ENCODE results near the gene CCDC88A. TPM values are rescaled to one million over a fixed set of nuclear protein-coding genes. Genes with fewer than 3 reads are reported as not detected.

The CCDC88A gene, protein sequence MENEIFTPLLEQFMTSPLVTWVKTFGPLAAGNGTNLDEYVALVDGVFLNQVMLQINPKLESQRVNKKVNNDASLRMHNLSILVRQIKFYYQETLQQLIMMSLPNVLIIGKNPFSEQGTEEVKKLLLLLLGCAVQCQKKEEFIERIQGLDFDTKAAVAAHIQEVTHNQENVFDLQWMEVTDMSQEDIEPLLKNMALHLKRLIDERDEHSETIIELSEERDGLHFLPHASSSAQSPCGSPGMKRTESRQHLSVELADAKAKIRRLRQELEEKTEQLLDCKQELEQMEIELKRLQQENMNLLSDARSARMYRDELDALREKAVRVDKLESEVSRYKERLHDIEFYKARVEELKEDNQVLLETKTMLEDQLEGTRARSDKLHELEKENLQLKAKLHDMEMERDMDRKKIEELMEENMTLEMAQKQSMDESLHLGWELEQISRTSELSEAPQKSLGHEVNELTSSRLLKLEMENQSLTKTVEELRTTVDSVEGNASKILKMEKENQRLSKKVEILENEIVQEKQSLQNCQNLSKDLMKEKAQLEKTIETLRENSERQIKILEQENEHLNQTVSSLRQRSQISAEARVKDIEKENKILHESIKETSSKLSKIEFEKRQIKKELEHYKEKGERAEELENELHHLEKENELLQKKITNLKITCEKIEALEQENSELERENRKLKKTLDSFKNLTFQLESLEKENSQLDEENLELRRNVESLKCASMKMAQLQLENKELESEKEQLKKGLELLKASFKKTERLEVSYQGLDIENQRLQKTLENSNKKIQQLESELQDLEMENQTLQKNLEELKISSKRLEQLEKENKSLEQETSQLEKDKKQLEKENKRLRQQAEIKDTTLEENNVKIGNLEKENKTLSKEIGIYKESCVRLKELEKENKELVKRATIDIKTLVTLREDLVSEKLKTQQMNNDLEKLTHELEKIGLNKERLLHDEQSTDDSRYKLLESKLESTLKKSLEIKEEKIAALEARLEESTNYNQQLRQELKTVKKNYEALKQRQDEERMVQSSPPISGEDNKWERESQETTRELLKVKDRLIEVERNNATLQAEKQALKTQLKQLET (N-terminal part only)
- total RNA-seq, result 10 to 100 TPM in 2 of 3 donors, 1 to 10 TPM in 1; 7.0 to 29.7 (median 14.4) TPM
- long read RNA-seq, donor 1, partial matches to known transcripts, result 8 of 8 reads
- long read RNA-seq, donor 1, other reads (novel, unspliced or antisense), result 0 of 8 reads
- long read RNA-seq, donor 2, partial matches to known transcripts, result 1 of 1 reads
- long read RNA-seq, donor 2, other reads (novel, unspliced or antisense), result 0 of 1 reads

DNA sequence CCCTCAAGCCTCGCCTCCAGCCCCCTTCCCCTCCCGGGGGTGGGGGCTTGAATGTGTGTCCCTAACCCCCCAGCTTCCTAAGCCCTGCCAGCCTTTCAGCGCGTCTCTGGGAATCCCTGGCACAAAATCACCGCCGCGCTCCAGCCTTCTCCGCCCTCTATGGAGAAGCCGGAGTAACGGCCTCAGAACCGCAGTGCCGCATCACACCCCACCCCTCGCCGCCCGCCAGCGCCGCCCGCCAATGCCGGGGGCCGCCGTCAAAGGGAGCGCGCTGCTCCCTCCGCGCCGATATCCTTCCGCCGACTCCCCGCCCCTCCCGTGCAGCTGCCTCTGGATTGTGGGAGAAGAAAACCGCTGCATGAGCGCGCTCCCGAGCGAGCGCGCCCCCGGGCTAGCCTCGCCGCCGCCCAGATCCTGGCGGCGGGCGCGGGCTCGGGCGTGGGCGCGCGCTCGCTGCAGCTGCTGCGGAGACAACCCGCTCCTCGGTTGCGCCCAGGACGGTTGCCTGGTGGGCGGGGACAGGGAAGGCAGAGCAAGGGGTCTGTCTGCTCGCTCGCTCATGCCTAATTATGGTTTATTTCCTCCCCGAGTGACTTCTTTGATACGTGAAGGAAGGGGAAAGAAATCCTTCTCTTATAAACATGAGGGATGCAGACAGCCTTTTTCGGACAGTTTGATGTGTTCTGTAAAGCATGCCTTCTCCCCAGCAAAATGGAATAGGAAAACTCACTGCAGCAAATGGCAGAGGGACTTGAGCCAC lies at the start of gene CCDC88A:
Gene CCDC88A, minus strand, starts transcription at position 178 of the 760 bp plus-strand sequence. CDS start 777 bp downstream, outside the sequence.
- Histone ChIP-seq H3K4me1 (ENCODE audit: low read depth) (peaks cover 5% of the 10 kb centered on the region), H3K4me3 (peak within 1 kb of the TSS; percentile 25), H3K36me3 (ENCODE audit: low read depth) (no peaks in the 10 kb centered on the region), H3K9me3 (no peaks in the 10 kb centered on the region)
- peak; percentile 94 to 95 (median 95) for DNase-seq
- intact Hi-C loops (cut with DNase I, micrococcal nuclease), result no loop called here
- TF ChIP-seq, protein P1, sequence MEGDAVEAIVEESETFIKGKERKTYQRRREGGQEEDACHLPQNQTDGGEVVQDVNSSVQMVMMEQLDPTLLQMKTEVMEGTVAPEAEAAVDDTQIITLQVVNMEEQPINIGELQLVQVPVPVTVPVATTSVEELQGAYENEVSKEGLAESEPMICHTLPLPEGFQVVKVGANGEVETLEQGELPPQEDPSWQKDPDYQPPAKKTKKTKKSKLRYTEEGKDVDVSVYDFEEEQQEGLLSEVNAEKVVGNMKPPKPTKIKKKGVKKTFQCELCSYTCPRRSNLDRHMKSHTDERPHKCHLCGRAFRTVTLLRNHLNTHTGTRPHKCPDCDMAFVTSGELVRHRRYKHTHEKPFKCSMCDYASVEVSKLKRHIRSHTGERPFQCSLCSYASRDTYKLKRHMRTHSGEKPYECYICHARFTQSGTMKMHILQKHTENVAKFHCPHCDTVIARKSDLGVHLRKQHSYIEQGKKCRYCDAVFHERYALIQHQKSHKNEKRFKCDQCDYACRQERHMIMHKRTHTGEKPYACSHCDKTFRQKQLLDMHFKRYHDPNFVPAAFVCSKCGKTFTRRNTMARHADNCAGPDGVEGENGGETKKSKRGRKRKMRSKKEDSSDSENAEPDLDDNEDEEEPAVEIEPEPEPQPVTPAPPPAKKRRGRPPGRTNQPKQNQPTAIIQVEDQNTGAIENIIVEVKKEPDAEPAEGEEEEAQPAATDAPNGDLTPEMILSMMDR (IDR thresholded peaks at IDR 0.05), result no peak
- ATAC-seq, result peak; percentile 96

DNA sequence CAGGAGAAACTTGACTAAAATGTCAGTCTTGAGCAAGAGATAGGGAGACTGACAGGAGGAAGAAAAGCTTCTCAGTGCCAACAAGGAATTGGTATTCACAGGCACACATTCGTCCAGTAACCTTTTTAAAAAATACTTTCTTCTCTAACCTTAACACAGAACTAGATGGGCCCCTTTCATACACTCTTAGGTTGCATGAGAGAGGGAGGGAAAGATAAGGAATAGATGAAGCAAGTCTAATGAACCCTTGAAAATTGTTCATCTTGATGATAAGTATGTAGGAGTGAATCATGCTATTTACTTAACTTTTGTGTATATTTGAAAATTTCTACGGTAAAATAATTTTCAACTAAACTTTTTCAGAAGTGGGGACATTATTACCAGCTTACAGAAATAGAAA lies 42.0 kb upstream of the CCDC88A start:
- Histone ChIP-seq H3K4me1 (ENCODE audit: low read depth) (no peaks in the 10 kb centered on the region), H3K4me3 (no peak overlapping the region), H3K36me3 (ENCODE audit: low read depth) (no peaks in the 10 kb centered on the region), H3K9me3 (no peaks in the 10 kb centered on the region)
- TF ChIP-seq, protein P1 (IDR thresholded peaks at IDR 0.05), result no peak
- ATAC-seq (no peak), DNase-seq (no peak)
- intact Hi-C loops (cut with DNase I, micrococcal nuclease), result no loop called here

DNA sequence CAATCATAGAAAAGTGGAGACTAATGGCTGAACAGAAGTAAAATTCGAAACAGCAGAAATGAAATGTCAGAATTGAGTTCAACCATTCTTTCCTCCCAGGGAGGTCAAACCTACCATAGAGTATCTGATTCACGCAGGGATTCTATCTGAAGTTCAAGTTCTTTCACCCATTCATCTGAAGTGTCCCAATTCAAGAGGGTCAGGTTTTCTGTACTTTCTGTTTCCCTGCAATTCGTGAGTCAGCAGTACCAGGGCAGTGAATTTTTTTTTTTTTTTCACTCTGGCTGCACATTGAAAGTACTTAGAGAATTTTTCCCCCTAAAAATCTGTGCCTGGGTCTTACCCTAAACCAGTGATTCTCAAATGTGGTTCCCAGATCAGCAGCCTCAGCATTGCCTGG lies 40.9 kb upstream of the CCDC88A start:
- H3K4me1 ChIP-seq (ENCODE audit: low read depth), result no peaks in the 10 kb centered on the region
- no peaks in the 10 kb centered on the region for H3K36me3 ChIP-seq (ENCODE audit: low read depth)
- intact Hi-C loops (cut with DNase I, micrococcal nuclease), result no loop called here
- no peaks in the 10 kb centered on the region for H3K9me3 ChIP-seq
- TF ChIP-seq, protein P1 (IDR thresholded peaks at IDR 0.05), result no peak
- ATAC-seq (no peak), DNase-seq (no peak)
- H3K4me3 ChIP-seq, result no peak overlapping the region

DNA sequence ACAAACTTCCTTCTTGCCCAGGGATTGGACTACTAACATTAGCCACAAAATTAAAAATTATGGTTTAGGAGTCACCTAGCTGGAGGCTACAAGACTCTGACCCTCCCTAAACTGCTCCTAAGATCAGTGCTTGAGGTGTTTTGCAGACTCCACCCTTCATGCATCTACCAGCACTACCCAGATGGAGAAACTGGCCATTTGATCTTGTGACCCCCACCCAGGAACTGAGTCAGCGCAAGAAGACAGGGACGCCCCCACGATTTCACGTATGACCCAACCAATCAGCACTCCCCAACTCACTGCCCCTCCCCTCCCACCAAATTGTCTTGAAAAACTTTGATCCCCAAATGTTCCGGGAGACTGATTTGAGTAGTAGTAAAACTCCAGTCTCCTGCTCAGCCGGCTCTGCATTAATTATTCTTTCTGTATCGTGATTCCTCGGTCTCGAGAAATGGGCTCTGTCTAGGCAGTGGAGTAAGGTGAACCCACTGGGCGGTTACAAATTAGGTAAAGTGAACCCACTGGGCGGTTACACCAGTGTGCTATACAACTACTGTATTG lies 40.1 kb upstream of the CCDC88A start:
- H3K36me3 ChIP-seq (ENCODE audit: low read depth), result no peaks in the 10 kb centered on the region
- no peaks in the 10 kb centered on the region for H3K9me3 ChIP-seq
- H3K4me3 ChIP-seq, result no peak overlapping the region
- intact Hi-C loops (cut with DNase I, micrococcal nuclease), result no loop called here
- ATAC-seq (no peak), DNase-seq (no peak)
- H3K4me1 ChIP-seq (ENCODE audit: low read depth), result no peaks in the 10 kb centered on the region
- TF ChIP-seq, protein P1 (IDR thresholded peaks at IDR 0.05), result no peak

All from mucosa of descending colon (tissue), 3 donors.